Stomach (tissue), 9 donors: ENCODE results near the gene ESAM. TPM values are rescaled to one million over a fixed set of nuclear protein-coding genes. Genes with fewer than 3 reads are reported as not detected.

ENCODE experiments used
- DNase-seq, 2 donors: peaks; one replicate each; pipeline versions ENCODE4 v3.0.0 to v3.0.0-alpha.2; 2013 to 2019
- H3K27ac ChIP-seq, 5 donors: fragments of 200-600 bp in 4 of 5; sonication (generic) in 4 of 5; one replicate each; pipeline ENCODE4 v1.5.1; 2013 to 2019; ENCODE audit warnings: mild to moderate bottlenecking in 1 of 5, moderate library complexity in 1 of 5
- H3K27me3 ChIP-seq, 3 donors: fragments of 200-600 bp; sonication (generic); one replicate each; pipeline ENCODE4 v1.5.1; 2017 to 2019; ENCODE audit warnings: mixed run types in 1 of 3
- H3K36me3 ChIP-seq, 4 donors: fragments of 200-600 bp; sonication (generic); 1 replicate in 3 of 4; 2 replicates in 1 of 4; pipeline ENCODE4 v1.5.1; 2016 to 2019
- H3K4me1 ChIP-seq, 4 donors: fragments of 200-600 bp; sonication (generic); one replicate each; pipeline ENCODE4 v1.5.1; 2016 to 2019
- H3K4me3 ChIP-seq, 4 donors: fragments of 200-600 bp; sonication (generic) in 3 of 4; one replicate each; pipeline ENCODE4 v1.5.1; 2016 to 2019; ENCODE audit warnings: mild to moderate bottlenecking in 1 of 4
- H3K9me3 ChIP-seq, 4 donors: fragments of 200-600 bp; sonication (generic); one replicate each; pipeline ENCODE4 v1.5.1; 2016 to 2019
- EP300 ChIP-seq: sonication (generic); formaldehyde crosslinking; IDR thresholded peaks from one replicate; pipeline ENCODE4 v1.6.1; 2017; ENCODE audit warnings: antibody characterized with exemption
- POLR2A ChIP-seq, 4 donors: fragments of 450-650 bp; IDR thresholded peaks; one replicate each; pipeline ENCODE4 v1.6.1; 2016; ENCODE audit warnings: antibody characterized with exemption in 4 of 4, control low read depth in 2 of 4, mild to moderate bottlenecking in 1 of 4, moderate library complexity in 1 of 4
- POLR2AphosphoS5 ChIP-seq, 3 donors: sonication (generic); formaldehyde crosslinking; IDR thresholded peaks; one replicate each; pipeline ENCODE4 v1.6.1; 2016; ENCODE audit warnings: antibody characterized with exemption in 3 of 3
- WGBS, 5 donors: extraction: QIAGEN DNeasy Blood & Tissue Kit in 3 of 5; methylation state at CpG; one replicate each; pipeline versions ENCODE4 v1.1.5 to v1.1.7; 2013 to 2018; 5-methylcytosine and 5-hydroxymethylcytosine counted together
- intact Hi-C: fragments of 100-400 bp; cut with DNase I; formaldehyde crosslinking; loops from one replicate; pipeline ENCODE4 v1.15.1; 2023; ENCODE audit warnings: low total_unique reads
- polyA plus RNA-seq, 3 donors: library from polyadenylated mRNA; stranded (reverse); fragments of 200-250 nt; gene quantifications; one replicate each; pipeline ENCODE4 v1.2.3, GENCODE V29; 2013
- total RNA-seq, 5 donors: library from RNA; depleted of rRNA; stranded (reverse); fragments of >200 nt; gene quantifications; one replicate each; pipeline versions ENCODE4 v1.1.0 to v1.2.3, GENCODE V29; 2014 to 2016
- TF ChIP-seq, protein P1 (sequence below), 7 experiments: fragments of 450-650 bp in 4 of 7; fragments of 200-600 bp in 3 of 7; sonication (generic) in 3 of 7; IDR thresholded peaks; one replicate each; pipeline ENCODE4 v1.5.1; 2016 to 2019; ENCODE audit warnings: antibody characterized with exemption in 7 of 7, control low read depth in 2 of 7, mild to moderate bottlenecking in 1 of 7
- donor health status: healthy with polysubstance abuse.
- donor health status: Bipolar disorder and iron deficiency.
- donor health status: healthy.

The ESAM gene
- total and polyA plus RNA-seq, 8 donors = 4.1 to 19.6 (median 9.6) TPM

DNA sequence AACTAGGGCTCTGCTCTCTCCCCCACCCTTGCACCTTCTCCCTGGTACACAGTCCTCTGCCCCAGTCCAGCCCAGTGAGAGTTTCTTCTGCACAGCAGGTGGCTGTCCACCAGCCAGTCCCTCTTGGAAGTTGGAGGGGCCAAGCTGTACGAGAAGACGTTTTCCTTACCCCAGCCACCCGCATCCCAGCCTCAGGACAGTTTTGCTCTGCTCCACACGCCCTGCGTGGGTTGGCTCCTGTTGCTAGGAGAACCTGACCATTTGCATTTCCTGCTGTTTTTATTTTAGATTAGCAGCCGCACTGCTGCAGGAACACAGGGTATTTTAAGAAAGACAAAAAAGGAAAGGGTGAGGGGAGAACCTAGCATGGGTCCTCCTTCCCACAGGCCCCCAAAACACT, 39.9 kb downstream of the ESAM start:
- Histone ChIP-seq H3K27ac (no peak overlapping the region), H3K27me3 (peaks cover 0 to 94% (median 28%) of the 10 kb centered on the region in 3 donors), H3K4me1 (peaks cover 19 to 34% (median 26%) of the 10 kb centered on the region in 4 donors), H3K36me3 (no peaks in the 10 kb centered on the region), H3K9me3 (no peaks in the 10 kb centered on the region), H3K4me3 (no peak overlapping the region)
- 34 to 51% (median 47%) methylated on average over 6 of the region's 6 CpGs for WGBS, 5 donors
- no peak for DNase-seq
- intact Hi-C loops = no loop called here
- TF ChIP-seq POLR2AphosphoS5 (IDR thresholded peaks at IDR 0.05) (no peak), POLR2A (IDR thresholded peaks at IDR 0.05) (no peak), EP300 (no peak)
- TF ChIP-seq, protein P1, sequence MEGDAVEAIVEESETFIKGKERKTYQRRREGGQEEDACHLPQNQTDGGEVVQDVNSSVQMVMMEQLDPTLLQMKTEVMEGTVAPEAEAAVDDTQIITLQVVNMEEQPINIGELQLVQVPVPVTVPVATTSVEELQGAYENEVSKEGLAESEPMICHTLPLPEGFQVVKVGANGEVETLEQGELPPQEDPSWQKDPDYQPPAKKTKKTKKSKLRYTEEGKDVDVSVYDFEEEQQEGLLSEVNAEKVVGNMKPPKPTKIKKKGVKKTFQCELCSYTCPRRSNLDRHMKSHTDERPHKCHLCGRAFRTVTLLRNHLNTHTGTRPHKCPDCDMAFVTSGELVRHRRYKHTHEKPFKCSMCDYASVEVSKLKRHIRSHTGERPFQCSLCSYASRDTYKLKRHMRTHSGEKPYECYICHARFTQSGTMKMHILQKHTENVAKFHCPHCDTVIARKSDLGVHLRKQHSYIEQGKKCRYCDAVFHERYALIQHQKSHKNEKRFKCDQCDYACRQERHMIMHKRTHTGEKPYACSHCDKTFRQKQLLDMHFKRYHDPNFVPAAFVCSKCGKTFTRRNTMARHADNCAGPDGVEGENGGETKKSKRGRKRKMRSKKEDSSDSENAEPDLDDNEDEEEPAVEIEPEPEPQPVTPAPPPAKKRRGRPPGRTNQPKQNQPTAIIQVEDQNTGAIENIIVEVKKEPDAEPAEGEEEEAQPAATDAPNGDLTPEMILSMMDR (IDR thresholded peaks at IDR 0.05) = no peak

DNA sequence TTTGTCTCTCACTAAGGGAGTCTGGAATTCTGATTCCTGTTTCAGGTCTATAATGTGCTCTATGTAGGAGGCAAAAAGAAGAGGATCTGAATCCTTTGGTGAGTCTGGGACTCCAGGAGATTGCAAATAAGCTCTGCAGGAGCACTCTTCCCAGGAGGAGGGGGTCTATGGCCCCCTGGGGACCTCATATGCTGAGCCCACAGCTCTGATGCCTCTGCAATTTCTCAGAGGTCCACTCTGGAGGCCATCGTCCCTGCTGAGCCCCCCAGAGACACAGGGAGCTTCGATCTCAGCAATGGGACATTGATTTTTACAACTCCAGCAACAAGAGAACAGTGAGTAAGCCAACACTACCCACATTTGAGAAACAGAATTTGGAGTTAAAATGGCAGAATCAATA, 42.6 kb downstream of the ESAM start:
- Histone ChIP-seq H3K4me1 (peaks cover 12 to 21% (median 16%) of the 10 kb centered on the region in 4 donors), H3K27me3 (peaks cover 0 to 88% (median 31%) of the 10 kb centered on the region in 3 donors), H3K36me3 (no peaks in the 10 kb centered on the region), H3K4me3 (no peak overlapping the region), H3K27ac (no peak overlapping the region), H3K9me3 (no peaks in the 10 kb centered on the region)
- 48 to 77% (median 54%) methylated on average over 2 of the region's 2 CpGs for WGBS, 5 donors
- no peak for DNase-seq
- intact Hi-C loops = no loop called here
- TF ChIP-seq EP300 (no peak), POLR2AphosphoS5 (IDR thresholded peaks at IDR 0.05) (no peak), POLR2A (IDR thresholded peaks at IDR 0.05) (no peak)
- TF ChIP-seq, protein P1 (IDR thresholded peaks at IDR 0.05) = no peak

DNA sequence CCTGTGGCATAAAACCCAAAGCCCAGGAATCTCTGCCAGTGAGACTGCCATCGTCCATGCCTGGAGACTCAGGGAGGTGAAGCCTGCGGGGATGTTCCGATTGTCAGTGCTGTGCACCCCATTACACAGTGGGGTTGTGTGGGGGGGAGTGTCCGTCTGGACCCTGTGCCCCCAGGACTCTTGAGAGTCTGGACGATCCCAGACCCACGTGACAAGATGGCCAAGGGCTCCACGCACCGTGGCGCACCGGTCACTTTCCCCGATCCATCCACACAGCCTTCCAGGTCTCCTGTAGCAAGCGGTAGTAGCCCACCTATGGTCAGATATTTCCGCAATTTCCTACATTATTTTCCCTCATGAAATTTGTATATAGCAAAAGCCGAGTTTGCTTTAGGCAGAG, 43.3 kb downstream of the ESAM start:
- Histone ChIP-seq H3K27me3 (peaks cover 0 to 88% (median 31%) of the 10 kb centered on the region in 3 donors), H3K4me1 (peaks cover 12 to 20% (median 16%) of the 10 kb centered on the region in 4 donors), H3K9me3 (no peaks in the 10 kb centered on the region), H3K4me3 (peak overlapping the region in 1 of 4 donors; percentile 57), H3K27ac (no peak overlapping the region), H3K36me3 (no peaks in the 10 kb centered on the region)
- no peak for TF ChIP-seq POLR2A (IDR thresholded peaks at IDR 0.05)
- TF ChIP-seq, protein P1 (IDR thresholded peaks at IDR 0.05) = no peak
- no peak for TF ChIP-seq EP300
- no peak for TF ChIP-seq POLR2AphosphoS5 (IDR thresholded peaks at IDR 0.05)
- intact Hi-C loops = no loop called here
- 39 to 53% (median 49%) methylated on average over 12 to 14 of the region's 14 CpGs for WGBS, 5 donors
- no peak for DNase-seq

DNA sequence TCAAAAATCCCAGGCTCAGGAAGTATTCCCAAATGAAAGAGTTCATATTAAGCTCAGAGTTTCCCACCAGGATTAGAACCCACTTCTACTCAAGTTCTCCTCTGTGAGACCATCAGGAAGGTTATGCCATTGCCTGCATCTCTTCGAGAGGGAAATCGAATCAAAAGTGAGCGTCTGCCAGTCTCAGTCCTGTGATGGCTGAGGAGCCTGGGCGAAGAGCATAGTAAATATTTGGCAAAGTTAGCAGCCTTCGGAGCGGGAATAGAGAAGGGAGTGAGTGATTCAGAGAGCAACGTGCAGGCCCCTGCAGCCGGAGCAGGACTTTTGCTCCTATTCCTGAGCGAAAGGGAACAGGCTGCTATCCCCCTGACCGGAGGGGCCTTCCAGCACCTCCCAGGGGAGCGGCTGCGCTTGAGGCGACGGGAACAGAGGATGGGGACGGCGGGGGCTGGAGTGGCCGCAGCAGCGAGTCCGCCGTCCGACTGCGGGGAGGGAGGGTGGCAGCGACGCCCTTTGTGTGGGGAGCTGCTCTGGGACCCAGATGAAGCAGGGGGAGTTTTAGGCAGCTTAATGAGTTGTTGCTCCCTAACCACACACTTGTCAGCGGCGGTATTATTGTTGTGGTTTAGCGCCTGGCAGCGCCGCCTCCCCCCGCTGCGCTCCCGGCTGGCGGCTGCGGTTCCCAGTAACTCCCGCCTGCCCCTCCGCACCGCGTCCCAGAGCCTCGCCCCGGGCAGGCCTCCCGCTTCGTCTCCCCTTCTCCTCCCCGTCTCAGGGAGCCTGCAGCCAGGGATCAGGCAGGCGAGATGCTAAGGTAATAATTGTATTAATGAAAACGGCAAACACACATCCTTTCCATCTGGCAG, 44.1 kb downstream of the ESAM start:
- DNase-seq = peak in 1 of 2 donors; percentile 59
- no peaks in the 10 kb centered on the region for H3K36me3 ChIP-seq
- H3K4me1 ChIP-seq = peaks cover 12 to 20% (median 16%) of the 10 kb centered on the region in 4 donors
- 0 to 1% (median 1%) methylated on average over 35 to 45 of the region's 45 CpGs for WGBS, 5 donors
- TF ChIP-seq EP300 = no peak
- TF ChIP-seq POLR2AphosphoS5 (IDR thresholded peaks at IDR 0.05) = no peak
- TF ChIP-seq, protein P1 (IDR thresholded peaks at IDR 0.05) = no peak
- no peak for TF ChIP-seq POLR2A (IDR thresholded peaks at IDR 0.05)
- peaks cover 0 to 82% (median 31%) of the 10 kb centered on the region in 3 donors for H3K27me3 ChIP-seq
- intact Hi-C loops = no loop called here
- peak overlapping the region; percentile 36 to 57 (median 46) for H3K4me3 ChIP-seq
- no peaks in the 10 kb centered on the region for H3K9me3 ChIP-seq
- H3K27ac ChIP-seq = peak overlapping the region in 1 of 5 donors; percentile 18
